ENCODE results near the gene CASK. TPM values are rescaled to one million over a fixed set of nuclear protein-coding genes. Genes with fewer than 3 reads are reported as not detected.
A peak's percentile ranks its signal among the peaks of the same experiment; 100 is the strongest.

CASK gene
- total RNA-seq, 1 donor: 65.6 TPM

- DNase-seq (ENCODE audit: low read depth): no peak
- TF ChIP-seq CTCF (IDR thresholded peaks at IDR 0.05; ENCODE audit: insufficient read depth, low read depth, low read length): no peak
- no peak overlapping the region for H3K4me3 ChIP-seq (ENCODE audit: low read depth, low read length)
These were observed 8.2 kb upstream of the CASK start for GRCh38 chrX:41931591-41931990.

GRCh38 chrX:41923978-41924683 lies 777 bp upstream of the CASK start:
- peak overlapping the region; percentile 74 for H3K4me3 ChIP-seq (ENCODE audit: low read depth, low read length)
- DNase-seq (ENCODE audit: low read depth): peak; percentile 34
- peak; percentile 15 for TF ChIP-seq CTCF (IDR thresholded peaks at IDR 0.05; ENCODE audit: insufficient read depth, low read depth, low read length)

GRCh38 chrX:41922431-41923151 lies 763 bp downstream of the CASK start:
- DNase-seq (ENCODE audit: low read depth): peak; percentile 13
- TF ChIP-seq CTCF (IDR thresholded peaks at IDR 0.05; ENCODE audit: insufficient read depth, low read depth, low read length): no peak
- peak overlapping the region; percentile 80 for H3K4me3 ChIP-seq (ENCODE audit: low read depth, low read length)

GRCh38 chrX:41921492-41922430 lies 1.6 kb downstream of the CASK start:
- H3K4me3 ChIP-seq (ENCODE audit: low read depth, low read length): peak overlapping the region; percentile 80
- peak; percentile 72 for DNase-seq (ENCODE audit: low read depth)
- TF ChIP-seq CTCF (IDR thresholded peaks at IDR 0.05; ENCODE audit: insufficient read depth, low read depth, low read length): no peak

GRCh38 chrX:41919870-41920269 lies 3.5 kb downstream of the CASK start:
- no peak for TF ChIP-seq CTCF (IDR thresholded peaks at IDR 0.05; ENCODE audit: insufficient read depth, low read depth, low read length)
- no peak overlapping the region for H3K4me3 ChIP-seq (ENCODE audit: low read depth, low read length)
- no peak for DNase-seq (ENCODE audit: low read depth)

GRCh38 chrX:41917517-41917916 lies 5.8 kb downstream of the CASK start:
- no peak for DNase-seq (ENCODE audit: low read depth)
- no peak for TF ChIP-seq CTCF (IDR thresholded peaks at IDR 0.05; ENCODE audit: insufficient read depth, low read depth, low read length)
- H3K4me3 ChIP-seq (ENCODE audit: low read depth, low read length): no peak overlapping the region

Measured in fibroblast of villous mesenchyme (primary cell).